Skin of body (tissue), 2 donors: ENCODE data around the gene LRP2. TPM values are rescaled to one million over a fixed set of nuclear protein-coding genes. Genes with fewer than 3 reads are reported as not detected.
A peak's percentile ranks its signal among the peaks of the same experiment; 100 is the strongest.
"Not testable (repeated sequence)": the region's sequence is repeated elsewhere in the genome, so short reads cannot be mapped to it uniquely, and the experiment has no call there.

ENCODE experiments used
- DNase-seq: peaks from one replicate; lab custom pipeline; 2025; lab: John Stamatoyannopoulos, UW
- total RNA-seq: library from RNA; depleted of rRNA; stranded (reverse); fragments of >200 nt; gene quantifications from one replicate; pipeline ENCODE4 v1.2.3, GENCODE V29; 2014

The LRP2 gene
- total RNA-seq, 1 donor from 2014 or later, result 0.10 TPM

GRCh38 chr2:169178364-169178763, 184.0 kb downstream of the LRP2 start:
- DNase-seq, result no peak

- no peak for DNase-seq
These were observed 187.2 kb downstream of the LRP2 start for GRCh38 chr2:169175112-169175511.

GRCh38 chr2:169173876-169174275, 188.5 kb downstream of the LRP2 start:
- no peak for DNase-seq

DNA sequence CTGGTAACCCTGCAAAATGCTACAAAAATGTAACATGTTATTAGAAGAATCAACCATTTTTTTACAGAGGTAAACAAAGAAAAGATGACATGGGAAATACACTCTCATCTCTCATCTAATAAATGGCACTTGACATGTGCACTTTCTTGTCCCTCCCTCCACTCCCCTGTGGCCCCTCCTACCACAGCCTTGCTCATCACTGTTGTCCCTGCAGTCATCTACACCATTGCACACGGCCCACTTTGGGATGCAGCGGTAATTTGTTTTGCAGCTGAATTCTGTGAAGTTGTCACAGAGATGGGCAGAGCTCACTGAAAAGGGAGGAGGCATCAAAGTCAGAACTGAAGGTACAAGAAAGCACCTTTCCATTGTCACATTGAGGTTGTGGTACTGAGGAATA, 189.4 kb downstream of the LRP2 start:
- no peak for DNase-seq

DNA sequence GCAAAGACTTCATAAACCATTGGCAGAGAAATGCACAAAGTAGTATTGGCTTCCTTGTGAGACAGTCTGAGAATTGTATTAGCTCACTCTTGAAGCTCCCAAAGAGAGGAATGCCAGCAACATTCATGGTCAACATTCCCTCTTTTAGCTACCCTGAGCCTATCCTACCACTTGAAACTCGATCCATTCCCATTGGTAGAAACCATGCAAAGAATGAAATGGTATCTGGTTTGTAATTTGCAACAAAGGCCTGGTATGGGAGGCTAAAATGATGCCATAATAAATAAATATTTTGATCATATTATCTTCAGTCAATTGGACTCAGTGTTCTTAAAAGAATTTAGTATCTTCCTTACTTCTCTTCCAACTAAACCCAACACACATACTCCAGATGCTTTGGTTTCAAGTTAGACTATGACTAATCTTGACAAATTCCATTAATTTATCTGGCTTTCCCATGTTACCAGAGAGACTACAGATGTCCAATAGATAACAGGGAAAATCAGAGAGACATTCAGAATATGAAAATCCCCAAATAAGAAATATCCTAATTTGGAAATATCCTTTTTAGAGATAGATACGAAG, 190.1 kb downstream of the LRP2 start:
- no peak for DNase-seq

GRCh38 chr2:169165791-169166190, 196.5 kb downstream of the LRP2 start:
- no peak for DNase-seq

DNA sequence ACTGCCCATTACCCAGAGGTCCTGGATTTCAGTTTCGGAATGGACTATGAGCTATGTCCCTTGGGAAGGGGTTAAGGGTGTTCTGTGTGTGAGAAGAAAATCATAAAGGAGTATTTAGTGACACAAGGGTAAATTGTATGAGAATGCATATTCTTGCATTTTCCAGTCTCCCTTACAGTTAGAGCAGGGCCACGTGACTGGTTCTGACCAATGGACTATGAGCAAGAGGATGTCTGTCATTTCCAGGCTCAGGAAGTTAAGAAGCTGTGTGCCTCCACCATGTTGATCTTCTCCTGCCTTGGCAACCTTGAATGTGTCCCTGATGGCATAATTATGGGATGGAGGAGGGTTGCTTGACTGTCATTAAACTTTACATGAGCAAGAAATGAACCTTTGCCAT, 198.0 kb downstream of the LRP2 start:
- no peak for DNase-seq

- no peak for DNase-seq
These were observed 199.7 kb downstream of the LRP2 start for GRCh38 chr2:169162613-169163012.

DNA sequence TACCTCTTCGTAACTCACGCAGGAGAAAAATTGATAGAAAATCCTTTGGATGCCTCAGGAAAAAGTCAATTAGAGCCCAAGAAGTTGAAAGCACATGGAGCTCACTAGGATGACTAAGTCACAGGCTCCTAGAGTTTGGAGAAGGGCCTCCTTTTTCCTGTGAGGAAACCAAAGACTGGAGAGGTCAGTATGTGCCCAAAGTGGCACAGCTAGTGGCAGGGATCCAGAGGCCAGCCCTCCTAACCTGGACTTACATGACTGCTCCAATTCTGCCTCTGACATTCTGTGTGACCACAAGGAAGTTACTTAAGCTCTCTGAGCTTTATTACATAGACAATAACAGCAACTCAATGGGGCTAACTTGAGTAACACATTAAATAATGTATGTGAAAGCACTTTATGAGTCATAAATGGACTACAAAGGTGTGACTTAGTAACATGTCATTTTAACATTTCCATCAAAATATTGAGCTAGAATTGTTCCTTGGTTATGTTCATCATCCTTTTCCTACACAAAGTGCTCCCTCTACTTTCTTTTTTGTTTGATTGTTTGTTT, 201.3 kb downstream of the LRP2 start:
- no peak for DNase-seq

DNA sequence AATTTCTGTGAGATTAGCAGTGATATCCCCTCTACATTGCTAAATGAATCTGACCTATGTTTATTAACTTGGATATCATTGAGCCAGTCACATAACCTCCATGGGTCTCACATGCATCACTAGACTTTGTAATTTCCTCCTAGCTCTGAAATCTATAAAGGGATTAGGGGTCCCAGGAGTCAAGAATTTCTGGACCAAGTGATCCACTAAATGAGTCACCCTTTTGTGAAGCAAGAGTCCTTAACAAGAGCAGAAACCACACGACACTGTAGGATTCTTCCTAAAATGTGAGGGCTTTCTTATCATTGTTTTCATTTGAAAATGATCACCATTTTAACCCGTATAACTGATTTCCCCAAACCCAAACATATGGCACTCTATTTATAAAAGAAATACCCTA, 202.6 kb downstream of the LRP2 start:
- DNase-seq, result no peak

DNA sequence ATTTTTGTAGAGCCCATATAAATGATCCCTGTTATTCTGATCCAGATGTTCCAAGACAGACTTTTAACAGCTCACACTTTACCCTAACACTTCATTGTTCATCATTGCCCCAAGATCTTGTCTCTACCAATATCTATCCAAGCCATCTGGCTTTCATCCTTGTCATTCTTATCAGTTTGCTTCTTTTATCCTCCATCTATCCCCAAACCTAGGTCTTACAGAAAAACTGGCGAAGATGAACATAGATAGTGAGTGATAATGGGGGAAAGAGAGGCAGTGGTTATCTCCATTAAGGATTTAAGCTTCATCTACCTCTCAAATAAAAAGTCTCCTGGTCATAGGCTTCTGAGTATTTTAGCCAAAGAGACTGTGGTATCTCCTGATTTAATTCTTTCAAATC, 203.5 kb downstream of the LRP2 start:
- no peak for DNase-seq

DNA sequence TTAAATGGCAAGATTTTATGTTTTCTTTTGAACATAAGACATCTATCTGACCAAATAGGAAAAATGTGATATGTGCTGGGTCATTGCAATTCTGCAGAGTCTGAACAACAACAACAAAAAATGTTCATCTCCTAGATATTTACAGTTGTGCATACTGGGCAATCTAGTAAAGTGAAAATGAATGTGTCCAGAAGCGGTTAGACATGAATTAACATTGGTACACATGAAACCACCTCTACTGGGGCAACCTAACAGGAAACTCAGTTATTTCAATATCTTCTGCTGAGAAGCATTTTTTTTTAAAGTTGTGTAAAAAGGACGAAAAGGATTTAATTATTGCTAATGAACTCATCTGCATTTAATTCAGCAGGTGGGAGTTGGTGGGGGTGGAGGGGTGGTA, 216.1 kb downstream of the LRP2 start:
- no peak for DNase-seq

DNA sequence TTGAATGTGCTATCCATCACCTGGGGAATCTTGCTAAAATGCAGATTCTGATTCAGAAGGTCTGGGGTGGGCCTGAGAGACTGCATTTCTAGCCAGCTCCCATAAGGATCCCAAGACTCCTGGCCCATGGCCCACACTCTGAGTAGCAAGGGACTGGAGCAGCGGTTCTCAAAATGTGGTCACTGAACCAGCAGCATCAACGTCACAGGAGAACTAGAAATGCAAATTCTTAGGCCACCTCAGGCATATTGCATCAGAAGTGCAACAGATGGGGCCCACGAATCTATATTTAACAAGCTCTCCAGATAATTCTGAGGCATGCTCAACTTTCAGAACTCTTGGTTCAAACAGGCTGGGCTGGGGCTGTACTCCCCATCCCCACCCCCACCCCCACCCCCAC, 218.3 kb downstream of the LRP2 start:
- no peak for DNase-seq

DNA sequence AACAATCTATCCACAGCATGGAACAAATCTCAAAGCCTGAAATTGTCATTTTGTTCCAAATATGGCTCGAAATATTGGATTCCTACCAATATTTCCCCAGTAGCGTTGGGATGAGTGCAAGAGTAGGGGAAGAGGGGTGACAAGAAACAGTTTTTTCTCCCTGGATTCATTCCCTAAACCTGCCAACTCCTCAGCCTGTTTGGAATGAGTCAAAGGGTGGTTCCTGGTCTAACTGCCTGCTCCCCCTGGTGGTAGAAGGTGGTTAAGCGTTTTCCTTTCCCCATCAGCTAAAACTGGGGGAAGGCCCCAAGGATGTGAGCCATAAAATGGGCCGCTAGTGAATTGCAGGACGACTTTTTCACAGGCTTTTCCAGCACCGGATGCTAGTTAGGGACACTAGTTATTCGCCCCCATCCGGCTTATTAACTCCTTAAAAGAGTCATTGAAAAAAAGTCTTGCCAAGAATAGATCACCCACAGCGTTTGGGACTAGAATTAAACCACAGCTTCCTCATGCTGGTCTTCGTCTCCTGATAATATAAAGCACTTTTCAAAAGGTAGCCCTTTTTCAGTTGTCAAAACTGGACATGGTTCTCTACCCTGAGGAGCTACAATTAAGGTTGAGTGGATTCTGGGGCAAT, 220.5 kb downstream of the LRP2 start:
- DNase-seq, result peak; percentile 1

DNA sequence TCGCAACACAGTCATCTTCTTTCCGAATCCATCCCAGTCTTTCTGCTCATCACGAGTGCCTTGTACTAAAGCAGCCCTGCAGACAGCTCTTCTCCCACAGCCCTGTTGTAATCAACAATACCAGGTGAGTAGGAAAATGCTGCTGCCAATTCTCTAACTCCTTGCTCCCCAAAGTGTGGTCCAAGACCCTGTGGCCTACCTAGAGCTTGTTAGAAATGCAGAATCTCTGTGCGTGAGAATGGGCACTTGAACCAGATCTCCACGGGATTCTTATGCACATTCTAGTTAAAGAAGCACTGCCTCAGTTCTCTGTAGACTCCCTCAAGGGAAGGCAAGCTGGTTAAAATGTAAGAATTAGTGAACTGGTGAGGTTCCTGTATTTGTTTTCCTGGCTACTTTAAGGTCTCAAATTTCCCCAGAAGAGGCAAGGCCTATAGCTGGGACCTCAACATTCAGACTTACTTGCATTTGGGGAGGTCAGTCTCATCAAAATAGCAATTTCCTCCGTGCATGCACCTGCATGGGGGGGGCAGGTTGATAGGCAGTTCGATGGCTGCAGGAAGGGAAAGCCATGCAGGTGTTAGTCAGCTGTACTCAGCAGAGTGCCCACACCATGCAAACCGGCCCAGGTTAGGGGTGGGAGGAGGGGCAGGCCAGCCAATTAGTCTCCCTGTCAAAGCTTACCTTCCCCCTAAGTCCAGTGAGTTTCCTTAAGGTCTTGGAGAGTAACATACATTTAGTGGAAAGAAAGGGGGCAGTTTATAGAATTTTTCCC, 222.2 kb downstream of the LRP2 start:
- no peak for DNase-seq

GRCh38 chr2:169139145-169139544, 223.2 kb downstream of the LRP2 start:
- DNase-seq, result no peak

- DNase-seq, result no peak
These were observed 224.4 kb downstream of the LRP2 start for GRCh38 chr2:169137924-169138323.

DNA sequence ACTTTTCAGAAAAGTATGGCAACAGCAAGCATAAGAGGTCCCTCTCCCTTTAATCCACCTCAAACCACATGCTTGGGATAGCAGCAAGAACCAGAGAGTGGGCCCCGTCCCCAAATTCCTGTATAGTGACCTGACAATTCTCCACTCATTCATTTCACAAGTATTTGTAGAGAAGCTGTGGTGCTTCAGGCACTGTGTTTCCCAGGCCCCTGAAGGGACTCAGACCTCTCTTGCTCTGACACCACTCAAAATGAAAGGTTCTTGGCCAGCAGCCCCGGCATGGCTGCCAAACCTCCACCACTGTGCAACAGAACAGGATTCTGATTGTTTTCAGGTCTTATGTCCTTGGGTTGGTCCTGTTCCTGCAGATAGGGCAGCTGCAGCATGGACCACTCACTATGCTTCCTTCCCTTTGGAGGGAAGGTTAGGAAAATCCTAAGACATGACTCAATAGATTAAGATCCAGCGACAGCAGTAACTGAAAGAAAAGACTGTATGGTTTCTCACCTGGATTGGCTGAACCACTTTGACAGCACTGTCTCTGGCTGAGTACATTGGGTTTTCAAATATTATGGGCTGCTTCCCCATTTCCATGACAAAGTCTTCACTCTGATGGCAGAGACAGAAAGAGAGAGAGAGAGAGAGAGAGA, 225.3 kb downstream of the LRP2 start:
- DNase-seq, result no peak

DNA sequence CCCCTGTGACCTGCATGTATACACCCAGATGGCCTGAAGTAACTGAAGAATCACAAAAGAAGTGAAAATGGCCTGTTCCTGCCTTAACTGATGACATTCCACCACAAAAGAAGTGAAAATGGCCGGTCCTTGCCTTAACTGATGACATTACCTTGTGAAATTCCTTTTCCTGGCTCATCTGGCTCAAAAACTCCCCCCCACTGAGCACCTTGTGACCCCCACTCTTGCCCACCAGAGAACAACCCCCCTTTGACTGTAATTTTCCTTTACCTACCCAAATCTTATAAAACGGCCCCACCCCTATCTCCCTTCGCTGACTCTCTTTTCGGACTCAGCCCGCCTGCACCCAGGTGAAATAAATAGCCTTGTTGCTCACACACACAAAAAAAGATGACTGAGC, 225.9 kb downstream of the LRP2 start:
- DNase-seq, result not testable (repeated sequence)

GRCh38 chr2:169134272-169134671, 228.1 kb downstream of the LRP2 start:
- not testable (repeated sequence) for DNase-seq

- DNase-seq, result peak; percentile 66
These were observed 230.5 kb downstream of the LRP2 start for GRCh38 chr2:169131587-169132512.
